SK-N-SH treated with all-trans-retinoic acid at 6 μM for 48 hours (cell line): ENCODE results near the gene EDA.

Experiments
- ATAC-seq: fragments of 200-7000 bp; cut with Tn5 transposase; 3 replicates; pipeline ENCODE4 v1.9.1; 2020; ENCODE audit warnings: mild to moderate bottlenecking, moderate library complexity
- ARNTL ChIP-seq: fragments of 450-650 bp; formaldehyde crosslinking; IDR thresholded peaks from 2 replicates; pipeline ENCODE4 v1.5.0; 2020; ENCODE audit warnings: low read depth, mild to moderate bottlenecking, moderate library complexity, borderline replicate concordance
- BACH2 ChIP-seq: fragments of 250-450 bp; sonication (Bioruptor Pico); IDR thresholded peaks from 2 replicates; pipeline ENCODE4 v1.9.0; 2021; ENCODE audit warnings: mild to moderate bottlenecking, borderline replicate concordance
- CREB5 ChIP-seq: fragments of 250-450 bp; sonication (Bioruptor Pico); IDR thresholded peaks from 2 replicates; pipeline ENCODE4 v1.5.1; 2020; ENCODE audit warnings: low read depth, mild to moderate bottlenecking, moderate library complexity
- CSDC2 ChIP-seq: fragments of 250-450 bp; sonication (Bioruptor Pico); IDR thresholded peaks from 2 replicates; pipeline ENCODE4 v1.5.0; 2020; ENCODE audit warnings: mild to moderate bottlenecking, moderate library complexity
- ESRRG ChIP-seq: fragments of 250-450 bp; sonication (Bioruptor Pico); IDR thresholded peaks from 2 replicates; pipeline ENCODE4 v1.6.1; 2021; ENCODE audit warnings: mild to moderate bottlenecking
- GLIS3 ChIP-seq: fragments of 250-450 bp; sonication (Bioruptor Pico); IDR thresholded peaks from 2 replicates; pipeline ENCODE4 v1.5.0; 2020; ENCODE audit warnings: mild to moderate bottlenecking, moderate library complexity
- ISL1 ChIP-seq: fragments of 250-450 bp; sonication (Bioruptor Pico); IDR thresholded peaks from 2 replicates; pipeline ENCODE4 v2.1.2; 2022; ENCODE audit warnings: mild to moderate bottlenecking, moderate library complexity
- OSR1 ChIP-seq: fragments of 250-450 bp; sonication (Bioruptor Pico); IDR thresholded peaks from 2 replicates; pipeline ENCODE4 v1.8.0; 2022; ENCODE audit warnings: moderate library complexity, mild to moderate bottlenecking, inconsistent platforms
- PATZ1 ChIP-seq: fragments of 250-450 bp; sonication (Bioruptor Pico); IDR thresholded peaks from 2 replicates; pipeline ENCODE4 v1.8.0; 2020; ENCODE audit warnings: mild to moderate bottlenecking, moderate library complexity, borderline replicate concordance
- POU6F1 ChIP-seq: fragments of 250-450 bp; sonication (Bioruptor Pico); IDR thresholded peaks from 2 replicates; pipeline ENCODE4 v1.8.0; 2021; ENCODE audit warnings: low read depth, mild to moderate bottlenecking, moderate library complexity, borderline replicate concordance
- PPARA ChIP-seq: fragments of 250-450 bp; sonication (Bioruptor Pico); IDR thresholded peaks from 2 replicates; pipeline ENCODE4 v1.5.0; 2020; ENCODE audit warnings: mild to moderate bottlenecking, borderline replicate concordance
- SNAI2 ChIP-seq: fragments of 250-450 bp; sonication (Bioruptor Pico); IDR thresholded peaks from 2 replicates; pipeline ENCODE4 v1.5.0; 2020; ENCODE audit warnings: mild to moderate bottlenecking, moderate library complexity
- TOX ChIP-seq: fragments of 250-450 bp; sonication (Bioruptor Pico); IDR thresholded peaks from 2 replicates; pipeline ENCODE4 v1.8.0; 2021; ENCODE audit warnings: mild to moderate bottlenecking, moderate library complexity, borderline replicate concordance
- TSHZ2 ChIP-seq: fragments of 250-450 bp; sonication (Bioruptor Pico); IDR thresholded peaks from 2 replicates; pipeline ENCODE4 v1.5.0; 2020; ENCODE audit warnings: mild to moderate bottlenecking, moderate library complexity
- ZC3H10 ChIP-seq: fragments of 250-450 bp; sonication (Bioruptor Pico); IDR thresholded peaks from 2 replicates; pipeline ENCODE4 v1.5.1; 2021; ENCODE audit warnings: mild to moderate bottlenecking, moderate library complexity
- ZFP3 ChIP-seq: fragments of 250-450 bp; sonication (Bioruptor Pico); IDR thresholded peaks from 2 replicates; pipeline ENCODE4 v1.5.0; 2020; ENCODE audit warnings: mild to moderate bottlenecking, moderate library complexity
- ZFP30 ChIP-seq: fragments of 450-650 bp; formaldehyde crosslinking; IDR thresholded peaks from 2 replicates; pipeline ENCODE4 v1.5.0; 2022; ENCODE audit warnings: mild to moderate bottlenecking, moderate library complexity
- ZNF565 ChIP-seq: fragments of 450-650 bp; formaldehyde crosslinking; conservative IDR thresholded peaks from 2 replicates; pipeline ENCODE4 v1.5.0; 2020; ENCODE audit warnings: low read depth, mild to moderate bottlenecking, moderate library complexity
- ZNF70 ChIP-seq: fragments of 450-650 bp; formaldehyde crosslinking; IDR thresholded peaks from 2 replicates; pipeline ENCODE4 v1.5.0; 2020; ENCODE audit warnings: mild to moderate bottlenecking, moderate library complexity
- ZNF8 ChIP-seq: fragments of 450-650 bp; formaldehyde crosslinking; IDR thresholded peaks from 2 replicates; pipeline ENCODE4 v1.5.0; 2020; ENCODE audit warnings: mild to moderate bottlenecking, moderate library complexity

Gene EDA

GRCh38 chrX:69615779-69616456, at the start of gene EDA:
EDA (plus strand) TSS chrX:69616113.
- ATAC-seq: peak; percentile 97
- no peak for TF ChIP-seq ZFP3 (CRISPR knock-in tag)
- TF ChIP-seq, all 23 proteins: peak for 0

GRCh38 chrX:69568828-69569227, 47.1 kb upstream of the EDA start:
- TF ChIP-seq POU6F1 (CRISPR knock-in tag) (no peak), ZFP30 (CRISPR knock-in tag) (no peak), CREB5 (CRISPR knock-in tag) (no peak), BACH2 (CRISPR knock-in tag) (no peak), ZNF8 (CRISPR knock-in tag) (no peak), ZC3H10 (CRISPR knock-in tag) (no peak), SNAI2 (CRISPR knock-in tag) (no peak), OSR1 (CRISPR knock-in tag) (no peak)
- ATAC-seq: no peak

GRCh38 chrX:69597399-69597798, 18.5 kb upstream of the EDA start:
- TF ChIP-seq POU6F1 (CRISPR knock-in tag) (no peak), CSDC2 (CRISPR knock-in tag) (no peak)
- TF ChIP-seq, all 23 proteins: peak for 0
- ATAC-seq: no peak

GRCh38 chrX:69600182-69600581, 15.7 kb upstream of the EDA start:
- TF ChIP-seq ZC3H10 (CRISPR knock-in tag): no peak
- TF ChIP-seq PATZ1 (CRISPR knock-in tag): no peak
- no peak for TF ChIP-seq POU6F1 (CRISPR knock-in tag)
- no peak for TF ChIP-seq ZNF70
- no peak for TF ChIP-seq PPARA (CRISPR knock-in tag)
- no peak for TF ChIP-seq GLIS3 (CRISPR knock-in tag)
- no peak for TF ChIP-seq BACH2 (CRISPR knock-in tag)
- no peak for TF ChIP-seq ZNF565 (CRISPR knock-in tag)
- no peak for TF ChIP-seq CREB5 (CRISPR knock-in tag)
- no peak for TF ChIP-seq TOX (CRISPR knock-in tag)
- no peak for TF ChIP-seq OSR1 (CRISPR knock-in tag)
- TF ChIP-seq CSDC2 (CRISPR knock-in tag): no peak
- no peak for TF ChIP-seq ARNTL
- no peak for TF ChIP-seq SNAI2 (CRISPR knock-in tag)
- TF ChIP-seq TSHZ2 (CRISPR knock-in tag): no peak
- TF ChIP-seq ISL1 (CRISPR knock-in tag): no peak
- no peak for TF ChIP-seq ESRRG (CRISPR knock-in tag)
- TF ChIP-seq, all 23 proteins: peak for 0
- no peak for ATAC-seq
